Measurements from ENCODE around the gene CRYBG3. TPM values are rescaled to one million over a fixed set of nuclear protein-coding genes. Genes with fewer than 3 reads are reported as not detected.

The CRYBG3 gene
- total RNA-seq, 4 donors from 2014 or later, result 17.4 to 41.5 (median 38.1) TPM

GRCh38 chr3:97960993-97961766, 139.4 kb downstream of the CRYBG3 start:
- TF ChIP-seq CTCF (IDR thresholded peaks at IDR 0.05), result no peak
- Histone ChIP-seq H3K27me3 (no peaks in the 10 kb centered on the region), H3K27ac (no peak overlapping the region), H3K4me3 (no peak overlapping the region), H3K36me3 (no peaks in the 10 kb centered on the region), H3K9me3 (no peaks in the 10 kb centered on the region), H3K4me1 (no peaks in the 10 kb centered on the region)
- no peak for DNase-seq
- intact Hi-C loops (cut with DNase I; ENCODE audit: low total_unique reads), result no loop called here

GRCh38 chr3:97967966-97968365, 146.2 kb downstream of the CRYBG3 start:
- intact Hi-C loops (cut with DNase I; ENCODE audit: low total_unique reads), result no loop called here
- H3K27me3 ChIP-seq, result no peaks in the 10 kb centered on the region
- no peak for TF ChIP-seq CTCF (IDR thresholded peaks at IDR 0.05)
- TF ChIP-seq POLR2A (IDR thresholded peaks at IDR 0.05), result no peak
- no peak for DNase-seq
- no peaks in the 10 kb centered on the region for H3K9me3 ChIP-seq
- H3K27ac ChIP-seq, result no peak overlapping the region
- H3K4me3 ChIP-seq, result no peak overlapping the region
- peaks cover 0 to 6% of the 10 kb centered on the region in 2 donors for H3K4me1 ChIP-seq
- no peaks in the 10 kb centered on the region for H3K36me3 ChIP-seq

DNA sequence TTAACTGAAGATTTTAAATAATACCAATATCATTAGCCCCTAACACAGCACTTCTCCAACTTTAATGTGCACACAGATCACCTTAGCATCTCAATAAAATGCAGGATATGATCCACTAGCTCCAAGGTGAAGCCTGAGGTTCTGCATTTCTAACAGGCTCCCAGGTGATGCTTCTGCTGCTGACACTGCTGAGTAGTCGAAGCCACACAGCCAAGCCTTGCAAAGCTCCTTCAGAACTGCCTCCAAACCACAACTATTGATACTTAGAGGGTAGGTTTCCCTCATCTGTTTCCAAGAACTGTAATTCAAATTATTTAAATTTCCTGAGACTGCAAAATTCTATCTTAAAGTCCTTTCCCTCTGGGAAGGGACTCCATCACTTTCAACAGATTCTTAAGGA, 146.6 kb downstream of the CRYBG3 start:
- Histone ChIP-seq H3K27ac (no peak overlapping the region), H3K36me3 (no peaks in the 10 kb centered on the region), H3K9me3 (no peaks in the 10 kb centered on the region), H3K4me1 (peaks cover 0 to 6% of the 10 kb centered on the region in 2 donors), H3K4me3 (no peak overlapping the region), H3K27me3 (no peaks in the 10 kb centered on the region)
- TF ChIP-seq CTCF (IDR thresholded peaks at IDR 0.05) (no peak), POLR2A (IDR thresholded peaks at IDR 0.05) (no peak)
- intact Hi-C loops (cut with DNase I; ENCODE audit: low total_unique reads), result no loop called here
- DNase-seq, result no peak

DNA sequence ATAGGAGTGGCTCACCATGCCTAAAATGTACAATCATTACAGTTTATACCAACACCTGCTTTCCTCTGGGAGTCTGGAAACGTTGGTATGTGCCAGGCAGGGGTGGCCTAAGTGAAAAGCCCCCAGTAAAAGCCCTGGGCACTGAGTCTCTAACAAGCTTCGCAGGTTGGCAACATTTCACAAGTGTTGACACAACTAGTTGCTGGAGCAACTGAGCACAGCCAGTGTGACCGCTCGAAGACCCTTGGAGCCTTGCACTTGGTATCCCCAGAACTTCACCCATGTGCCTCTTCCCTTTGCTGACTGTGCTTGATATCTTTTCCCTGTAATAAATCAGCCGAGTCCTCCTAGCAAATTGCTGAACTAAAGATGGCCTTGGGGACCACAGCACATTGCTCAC, 147.7 kb downstream of the CRYBG3 start:
- Histone ChIP-seq H3K4me1 (peaks cover 0 to 6% of the 10 kb centered on the region in 2 donors), H3K9me3 (no peaks in the 10 kb centered on the region), H3K27ac (no peak overlapping the region), H3K27me3 (no peaks in the 10 kb centered on the region), H3K36me3 (no peaks in the 10 kb centered on the region), H3K4me3 (no peak overlapping the region)
- DNase-seq, result no peak
- intact Hi-C loops (cut with DNase I; ENCODE audit: low total_unique reads), result no loop called here
- TF ChIP-seq POLR2A (IDR thresholded peaks at IDR 0.05) (no peak), CTCF (IDR thresholded peaks at IDR 0.05) (no peak)

- TF ChIP-seq CTCF (IDR thresholded peaks at IDR 0.05), result no peak
- no peak for TF ChIP-seq POLR2A (IDR thresholded peaks at IDR 0.05)
- intact Hi-C loops (cut with DNase I; ENCODE audit: low total_unique reads), result no loop called here
- DNase-seq, result no peak
- Histone ChIP-seq H3K36me3 (no peaks in the 10 kb centered on the region), H3K4me1 (peaks cover 0 to 6% of the 10 kb centered on the region in 2 donors), H3K27me3 (no peaks in the 10 kb centered on the region), H3K4me3 (no peak overlapping the region), H3K27ac (no peak overlapping the region), H3K9me3 (no peaks in the 10 kb centered on the region)
Measured at GRCh38 chr3:97970156-97970555, 148.3 kb downstream of the CRYBG3 start.
